Heart left ventricle (tissue), 16 donors: ENCODE measurements around the gene AJAP1. TPM values are rescaled to one million over a fixed set of nuclear protein-coding genes. Genes with fewer than 3 reads are reported as not detected.

Experiments
- ATAC-seq, 4 donors: fragments of 200-7000 bp; cut with Tn5 transposase; one replicate each; pipeline ENCODE4 v1.9.1; 2020 to 2022; ENCODE audit warnings: moderate library complexity in 4 of 4, mild to moderate bottlenecking in 3 of 4, moderate number of reproducible peaks in 1 of 4
- DNase-seq, 5 donors: peaks; one replicate each; pipeline ENCODE4 v3.0.0-alpha.2; 2020
- H3K27ac ChIP-seq, 12 donors: fragments of 200-600 bp; sonication (generic) in 4 of 12; one replicate each; pipeline versions ENCODE4 v1.5.0 to v1.8.0; 2016 to 2022; ENCODE audit warnings: mild to moderate bottlenecking in 2 of 12
- H3K27me3 ChIP-seq, 9 donors: fragments of 200-600 bp; sonication (generic) in 2 of 9; one replicate each; pipeline versions ENCODE4 v1.5.1 to v1.8.0; 2016 to 2022; ENCODE audit warnings: mild to moderate bottlenecking in 3 of 9
- H3K36me3 ChIP-seq, 9 donors: fragments of 200-600 bp; sonication (generic) in 2 of 9; one replicate each; pipeline versions ENCODE4 v1.5.0 to v1.8.0; 2018 to 2022; ENCODE audit warnings: mild to moderate bottlenecking in 2 of 9
- H3K4me1 ChIP-seq, 12 donors: fragments of 200-600 bp; sonication (generic) in 4 of 12; one replicate each; pipeline versions ENCODE4 v1.5.0 to v1.8.0; 2016 to 2022; ENCODE audit warnings: mild to moderate bottlenecking in 3 of 12
- H3K4me3 ChIP-seq, 12 donors: fragments of 200-600 bp; sonication (generic) in 4 of 12; one replicate each; pipeline versions ENCODE4 v1.5.0 to v1.8.0; 2017 to 2022; ENCODE audit warnings: mild to moderate bottlenecking in 9 of 12, moderate library complexity in 4 of 12
- H3K9me3 ChIP-seq, 12 donors: fragments of 200-600 bp; sonication (generic) in 4 of 12; one replicate each; pipeline versions ENCODE4 v1.5.0 to v1.8.0; 2016 to 2022; ENCODE audit warnings: mild to moderate bottlenecking in 1 of 12
- POLR2A ChIP-seq, 2 donors: fragments of 450-650 bp; IDR thresholded peaks; one replicate each; pipeline ENCODE4 v1.6.1; 2017; ENCODE audit warnings: antibody characterized with exemption in 2 of 2, mild to moderate bottlenecking in 2 of 2, moderate library complexity in 2 of 2
- WGBS, 4 donors: extraction: QIAGEN DNeasy Blood & Tissue Kit in 2 of 4; methylation state at CpG; one replicate each; pipeline versions ENCODE4 v1.1.5 to v1.1.7; 2013 to 2018; 5-methylcytosine and 5-hydroxymethylcytosine counted together
- intact Hi-C, 10 donors: fragments of 100-400 bp; cut with DNase I; formaldehyde crosslinking; loops; one replicate each; pipeline versions ENCODE4 v1.11.1 to v1.14.2; 2022
- polyA plus RNA-seq, 2 donors: library from polyadenylated mRNA; stranded (reverse); fragments of 200-250 nt; gene quantifications; one replicate each; pipeline ENCODE4 v1.2.3, GENCODE V29; 2013
- total RNA-seq, 9 donors: library from RNA; depleted of rRNA in 2 of 9; stranded (reverse); fragments of >200 nt in 2 of 9; fragmentation: NEBNext Ultra II Directional in 3 of 9; extraction: Animal tissue kit (Norgen Biotek cat#: 25700) in 3 of 9; gene quantifications; one replicate each; pipeline versions ENCODE4 v1.1.0 to v1.2.4, GENCODE V29; 2016 to 2023
- TF ChIP-seq, protein P1 (sequence below), 12 donors: fragments of 200-600 bp; sonication (generic) in 4 of 12; IDR thresholded peaks; one replicate each; pipeline versions ENCODE4 v1.5.0 to v1.8.0; 2018 to 2022; ENCODE audit warnings: antibody characterized with exemption in 12 of 12, mild to moderate bottlenecking in 5 of 12
- donor health status: ischemic (EF 13 %, LVEDD 7.1; RV severe dilation, severe dysfunction).
- donor health status: healthy with polysubstance abuse.
- donor health status: DM: no; HTN: yes; CAD: no.
- donor health status: DM: no; HTN: no; CAD: no.
- donor health status: ischemic (EF 25% LVEDD 6.9; RV normal size, moderate dysfunction).
- donor health status: ischemic (EF 25% LVEDD 5.7; RV mildly dilated, moderate dysfunction).
- donor health status: healthy.
- donor health status: DM: yes; HTN: yes; CAD: no.
- donor health status: ischemic (EF 35%, LVEDD 5.7; RV mildly dilated, moderate dysfunction).
- donor health status: nonischemic (EF 11% LVEDD 7.7; RV severe dilation, severe dysfunction).
- donor health status: DM: yes; HTN: yes; CAD: no.
- donor health status: PGD.
- donor health status: ischemic (EF 29% LVEDD 5.4; RV normal size, mild dysfunction).
- donor health status: nonischemic (EF 23%, LVEDD 6.1; RV moderate dilation, normal function).

The AJAP1 gene
- total and polyA plus RNA-seq, 11 donors = 0.01 to 0.67 (median 0.07) TPM; not detected in 2

GRCh38 chr1:4650981-4651380 lies 3.4 kb upstream of the AJAP1 start:
- intact Hi-C loops = loop anchor here in 5 of 10 donors (5.0 to 10.0 kb wide), 9 partner anchors 156 to 1324 kb away; no protein-coding TSS in a partner anchor
- Histone ChIP-seq H3K27me3 (peaks cover 22 to 74% (median 41%) of the 10 kb centered on the region in 9 donors), H3K9me3 (no peaks in the 10 kb centered on the region), H3K4me3 (no peak overlapping the region), H3K4me1 (peaks cover 0 to 27% (median 2%) of the 10 kb centered on the region in 12 donors), H3K27ac (no peak overlapping the region), H3K36me3 (no peaks in the 10 kb centered on the region)
- no peak for ATAC-seq
- TF ChIP-seq, protein P1, sequence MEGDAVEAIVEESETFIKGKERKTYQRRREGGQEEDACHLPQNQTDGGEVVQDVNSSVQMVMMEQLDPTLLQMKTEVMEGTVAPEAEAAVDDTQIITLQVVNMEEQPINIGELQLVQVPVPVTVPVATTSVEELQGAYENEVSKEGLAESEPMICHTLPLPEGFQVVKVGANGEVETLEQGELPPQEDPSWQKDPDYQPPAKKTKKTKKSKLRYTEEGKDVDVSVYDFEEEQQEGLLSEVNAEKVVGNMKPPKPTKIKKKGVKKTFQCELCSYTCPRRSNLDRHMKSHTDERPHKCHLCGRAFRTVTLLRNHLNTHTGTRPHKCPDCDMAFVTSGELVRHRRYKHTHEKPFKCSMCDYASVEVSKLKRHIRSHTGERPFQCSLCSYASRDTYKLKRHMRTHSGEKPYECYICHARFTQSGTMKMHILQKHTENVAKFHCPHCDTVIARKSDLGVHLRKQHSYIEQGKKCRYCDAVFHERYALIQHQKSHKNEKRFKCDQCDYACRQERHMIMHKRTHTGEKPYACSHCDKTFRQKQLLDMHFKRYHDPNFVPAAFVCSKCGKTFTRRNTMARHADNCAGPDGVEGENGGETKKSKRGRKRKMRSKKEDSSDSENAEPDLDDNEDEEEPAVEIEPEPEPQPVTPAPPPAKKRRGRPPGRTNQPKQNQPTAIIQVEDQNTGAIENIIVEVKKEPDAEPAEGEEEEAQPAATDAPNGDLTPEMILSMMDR (IDR thresholded peaks at IDR 0.05) = no peak
- no peak for TF ChIP-seq POLR2A (IDR thresholded peaks at IDR 0.05)
- 61 to 76% (median 72%) methylated on average over 8 of the region's 8 CpGs for WGBS, 4 donors
- peak in 1 of 5 donors; percentile 12 for DNase-seq

- Histone ChIP-seq H3K4me1 (peaks cover 0 to 31% (median 5%) of the 10 kb centered on the region in 12 donors), H3K27ac (no peak overlapping the region), H3K9me3 (no peaks in the 10 kb centered on the region), H3K27me3 (peaks cover 22 to 92% (median 44%) of the 10 kb centered on the region in 9 donors), H3K4me3 (no peak overlapping the region), H3K36me3 (no peaks in the 10 kb centered on the region)
- ATAC-seq (peak in 3 of 4 donors; percentile 78 to 81 (median 80)), DNase-seq (peak; percentile 33 to 80 (median 44))
- intact Hi-C loops = loop anchor here in 5 of 10 donors (5.0 to 10.0 kb wide), 9 partner anchors 158 to 1322 kb away; no protein-coding TSS in a partner anchor
- 15 to 22% (median 17%) methylated on average over 21 to 31 of the region's 31 CpGs for WGBS, 4 donors
- TF ChIP-seq, protein P1 (IDR thresholded peaks at IDR 0.05) = peak; percentile 87 to 98 (median 96)
- TF ChIP-seq POLR2A (IDR thresholded peaks at IDR 0.05) = no peak
Measured at GRCh38 chr1:4652631-4653327, 1.6 kb upstream of the AJAP1 start.

GRCh38 chr1:4653328-4653660 lies 1.1 kb upstream of the AJAP1 start:
- TF ChIP-seq, protein P1 (IDR thresholded peaks at IDR 0.05) = no peak
- no peak for TF ChIP-seq POLR2A (IDR thresholded peaks at IDR 0.05)
- WGBS, 4 donors = 26 to 46% (median 31%) methylated on average over 9 of the region's 9 CpGs
- DNase-seq (no peak), ATAC-seq (no peak)
- Histone ChIP-seq H3K4me1 (peaks cover 0 to 31% (median 5%) of the 10 kb centered on the region in 12 donors), H3K9me3 (no peaks in the 10 kb centered on the region), H3K27me3 (peaks cover 22 to 92% (median 46%) of the 10 kb centered on the region in 9 donors), H3K36me3 (no peaks in the 10 kb centered on the region), H3K27ac (no peak overlapping the region), H3K4me3 (no peak overlapping the region)
- intact Hi-C loops = loop anchor here in 5 of 10 donors (5.0 to 10.0 kb wide), 9 partner anchors 158 to 1322 kb away; no protein-coding TSS in a partner anchor
